IMR-90 (cell line): ENCODE results near the gene PAWR. TPM values are rescaled to one million over a fixed set of nuclear protein-coding genes. Genes with fewer than 3 reads are reported as not detected.

Source experiments
- ATAC-seq: fragments of 200-7000 bp; cut with Tn5 transposase; 2 replicates; pipeline ENCODE4 v1.9.1; 2020; ENCODE audit warnings: low read depth, mild to moderate bottlenecking, moderate library complexity
- BruUV-seq: library from RNA; stranded (reverse); fragments of 400-500 nt; replicated peaks from 2 replicates; lab custom pipeline; 2021; lab: Mats Ljungman, UMichigan
- CTCF ChIA-PET: fragments of 300-600 bp; formaldehyde crosslinking; extraction: SDS; loops from one replicate; lab custom pipeline; 2021; ENCODE audit warnings: antibody characterized with exemption; lab: Yijun Ruan, JAX
- POLR2A ChIA-PET: fragments of 300-600 bp; sonication (Branson Sonifier 250); formaldehyde crosslinking; loops from one replicate; lab custom pipeline; 2022; ENCODE audit warnings: antibody characterized with exemption; ENCODE audit not compliant: unreplicated experiment; lab: Charles Lee
- DNase-seq: peaks from one replicate; pipeline ENCODE4 v3.0.0; 2013
- H2AFZ ChIP-seq: replicated peaks from 2 replicates; pipeline ENCODE3; 2013; ENCODE audit warnings: low read length, mild to moderate bottlenecking; ENCODE audit not compliant: poor library complexity
- H2AK5ac ChIP-seq: 2 replicates; pipeline ENCODE4 v1.6.1; 2013; ENCODE audit warnings: low read depth, low read length, inconsistent platforms
- H2AK9ac ChIP-seq: replicated peaks from 2 replicates; pipeline ENCODE3; 2013; ENCODE audit warnings: mild to moderate bottlenecking, low read depth, low read length, moderate library complexity; ENCODE audit not compliant: poor library complexity
- H2BK120ac ChIP-seq: 2 replicates; pipeline ENCODE4 v1.6.1; 2013; ENCODE audit warnings: low read depth, low read length, inconsistent platforms
- H2BK15ac ChIP-seq: 3 replicates; pipeline ENCODE4 v1.6.1; 2013; ENCODE audit warnings: low read depth, low read length, inconsistent platforms
- H2BK20ac ChIP-seq: 2 replicates; pipeline ENCODE4 v1.6.1; 2013; ENCODE audit warnings: low read depth, mild to moderate bottlenecking, inconsistent platforms, low read length, moderate library complexity
- H2BK5ac ChIP-seq: 2 replicates; pipeline ENCODE4 v1.6.1; 2013; ENCODE audit warnings: mild to moderate bottlenecking, low read depth, low read length, inconsistent platforms; ENCODE audit not compliant: poor library complexity, severe bottlenecking
- H3K14ac ChIP-seq: replicated peaks from 2 replicates; pipeline ENCODE4 v1.6.1; 2013; ENCODE audit warnings: low read depth, low read length, inconsistent platforms
- H3K18ac ChIP-seq: 2 replicates; pipeline ENCODE4 v1.6.1; 2013; ENCODE audit warnings: low read depth, low read length, control low read depth
- H3K23ac ChIP-seq: 2 replicates; pipeline ENCODE4 v1.6.1; 2013; ENCODE audit warnings: low read depth, low read length, inconsistent platforms
- H3K27ac ChIP-seq: 2 replicates; pipeline ENCODE4 v1.5.1; 2013; ENCODE audit warnings: mild to moderate bottlenecking, control low read depth, low read length; ENCODE audit not compliant: insufficient read depth
- H3K27me3 ChIP-seq: 2 replicates; pipeline ENCODE4 v1.6.1; 2013; ENCODE audit warnings: low read length; ENCODE audit not compliant: control insufficient read depth, insufficient read depth
- H3K36me3 ChIP-seq: 2 replicates; pipeline ENCODE4 v1.6.1; 2013; ENCODE audit warnings: low read length, mixed read lengths; ENCODE audit not compliant: control insufficient read depth, insufficient read depth
- H3K4ac ChIP-seq: 2 replicates; pipeline ENCODE4 v1.6.1; 2013; ENCODE audit warnings: low read depth, low read length, inconsistent platforms
- H3K4me1 ChIP-seq: 2 replicates; pipeline ENCODE4 v1.6.1; 2013; ENCODE audit warnings: low read length, mixed read lengths; ENCODE audit not compliant: control insufficient read depth, insufficient read depth
- H3K4me2 ChIP-seq: 2 replicates; pipeline ENCODE4 v1.6.1; 2013; ENCODE audit warnings: low read depth, mild to moderate bottlenecking, control low read depth, low read length, moderate library complexity
- H3K4me3 ChIP-seq: 2 replicates; pipeline ENCODE4 v1.5.1; 2013; ENCODE audit warnings: low read depth, mild to moderate bottlenecking, control low read depth, low read length, moderate library complexity; ENCODE audit not compliant: insufficient read depth
- H3K56ac ChIP-seq: 2 replicates; pipeline ENCODE4 v1.6.1; 2013; ENCODE audit warnings: low read length, inconsistent platforms; ENCODE audit not compliant: insufficient read depth; ENCODE audit errors: extremely low read depth
- H3K79me1 ChIP-seq, 2 experiments: 2 replicates each; pipeline ENCODE4 v1.6.1; 2013; ENCODE audit warnings: low read length in 2 of 2, inconsistent platforms in 1 of 2, low read depth in 1 of 2
- H3K9ac ChIP-seq: 2 replicates; pipeline ENCODE4 v1.6.1; 2013; ENCODE audit warnings: low read depth, low read length, control low read depth
- H3K9me1 ChIP-seq: 2 replicates; pipeline ENCODE4 v1.6.1; 2013; ENCODE audit warnings: low read length, inconsistent platforms; ENCODE audit not compliant: insufficient read depth
- H3K9me3 ChIP-seq: 2 replicates; pipeline ENCODE4 v1.6.1; 2013; ENCODE audit warnings: low read length; ENCODE audit not compliant: control insufficient read depth, insufficient read depth
- H4K20me1 ChIP-seq: 2 replicates; pipeline ENCODE4 v1.6.1; 2013; ENCODE audit warnings: low read length, inconsistent platforms; ENCODE audit not compliant: insufficient read depth
- H4K5ac ChIP-seq: 2 replicates; pipeline ENCODE4 v1.6.1; 2013; ENCODE audit warnings: mild to moderate bottlenecking, low read depth, low read length, control low read depth
- H4K8ac ChIP-seq, 2 experiments: 2 replicates each; pipeline ENCODE4 v1.6.1; 2013; ENCODE audit warnings: low read depth in 2 of 2, low read length in 2 of 2, control low read depth in 1 of 2, inconsistent platforms in 1 of 2
- H4K91ac ChIP-seq: 2 replicates; pipeline ENCODE4 v1.6.1; 2013; ENCODE audit warnings: low read depth, low read length, inconsistent platforms; ENCODE audit not compliant: insufficient read depth
- BHLHE40 ChIP-seq: fragments of 150-350 bp; IDR thresholded peaks from 2 replicates; pipeline ENCODE4 v1.6.1; 2016; ENCODE audit warnings: mild to moderate bottlenecking, low read depth, low read length
- CEBPB ChIP-seq: IDR thresholded peaks from 2 replicates; pipeline ENCODE4 v1.6.1; 2012; ENCODE audit warnings: low read depth, low read length, improper control_type of control experiment
- CHD1 ChIP-seq: IDR thresholded peaks from 2 replicates; pipeline ENCODE4 v1.6.1; 2012; ENCODE audit warnings: low read depth, low read length, improper control_type of control experiment
- FOS ChIP-seq: fragments of 150-350 bp; IDR thresholded peaks from 2 replicates; pipeline ENCODE4 v1.6.1; 2016; ENCODE audit warnings: low read depth, low read length
- MAFK ChIP-seq: IDR thresholded peaks from 2 replicates; pipeline ENCODE4 v1.6.1; 2012; ENCODE audit warnings: low read depth, low read length, improper control_type of control experiment
- MAZ ChIP-seq: IDR thresholded peaks from 2 replicates; pipeline ENCODE4 v1.6.1; 2012; ENCODE audit warnings: low read depth, mild to moderate bottlenecking, low read length, improper control_type of control experiment, moderate library complexity, borderline replicate concordance
- MXI1 ChIP-seq: IDR thresholded peaks from 2 replicates; pipeline ENCODE4 v1.6.1; 2012; ENCODE audit warnings: low read depth, mild to moderate bottlenecking, low read length, moderate library complexity, borderline replicate concordance
- NFE2L2 ChIP-seq: fragments of 150-350 bp; IDR thresholded peaks from 2 replicates; pipeline ENCODE4 v1.6.1; 2016; ENCODE audit warnings: low read depth, mild to moderate bottlenecking, low read length
- POLR2A ChIP-seq: IDR thresholded peaks from 2 replicates; pipeline ENCODE4 v1.6.1; 2012; ENCODE audit warnings: mild to moderate bottlenecking, low read depth, low read length
- RAD21 ChIP-seq: IDR thresholded peaks from 2 replicates; pipeline ENCODE4 v1.6.1; 2012; ENCODE audit warnings: low read length, improper control_type of control experiment
- RCOR1 ChIP-seq: IDR thresholded peaks from 2 replicates; pipeline ENCODE4 v1.6.1; 2012; ENCODE audit warnings: mild to moderate bottlenecking, low read length, improper control_type of control experiment; ENCODE audit not compliant: insufficient replicate concordance
- RFX5 ChIP-seq: IDR thresholded peaks from 2 replicates; pipeline ENCODE4 v1.8.0; 2012; ENCODE audit warnings: low read depth, mild to moderate bottlenecking, low read length, moderate library complexity
- SMC3 ChIP-seq: fragments of 150-350 bp; IDR thresholded peaks from 2 replicates; pipeline ENCODE4 v1.6.1; 2016; ENCODE audit warnings: low read depth, mild to moderate bottlenecking, antibody characterized with exemption, low read length, moderate library complexity
- WGBS, 2 experiments: methylation state at CpG; one replicate each; pipeline versions ENCODE4 v1.1.5 to v1.1.7; 2013; ENCODE audit warnings: missing lambda C conversion rate in 2 of 2; ENCODE audit not compliant: insufficient read length in 1 of 2; ENCODE audit errors: extremely low coverage in 2 of 2; 5-methylcytosine and 5-hydroxymethylcytosine counted together
- dilution Hi-C: fragments of 300-500 bp; cut with HindIII; formaldehyde crosslinking; loops from one replicate; pipeline ENCODE4 v1.14.3; 2018; ENCODE audit warnings: low sequenced_read_pairs; ENCODE audit not compliant: unreplicated experiment
- in situ Hi-C: fragments of 300-500 bp; cut with MboI; formaldehyde crosslinking; loops from 3 replicates; pipeline ENCODE4 v1.14.3; 2019; ENCODE audit warnings: low sequenced_read_pairs, inconsistent platforms, mixed read lengths
- intact Hi-C: fragments of 100-400 bp; cut with micrococcal nuclease; formaldehyde crosslinking; loops from 2 replicates; pipeline ENCODE4 v1.10.0; 2022
- polyA plus RNA-seq, 3 experiments: library from polyadenylated mRNA; depleted of rRNA; stranded (reverse); fragments of >200 nt; gene quantifications; 2 replicates each; pipeline ENCODE4 v1.2.3, GENCODE V29; 2012; ENCODE audit warnings: low replicate concordance in 1 of 3
- total RNA-seq: library from RNA; depleted of rRNA; stranded (reverse); fragments of >200 nt; gene quantifications from 2 replicates; pipeline ENCODE4 v1.2.3, GENCODE V29; 2012
- TF ChIP-seq, protein P1 (sequence below): fragments of 150-350 bp; IDR thresholded peaks from 2 replicates; pipeline ENCODE4 v1.6.1; 2017; ENCODE audit warnings: mild to moderate bottlenecking, antibody characterized with exemption, low read length, low read depth
- TF ChIP-seq, protein P2 (sequence below): fragments of 150-350 bp; IDR thresholded peaks from 2 replicates; pipeline ENCODE4 v1.6.1; 2016; ENCODE audit warnings: low read depth, mild to moderate bottlenecking, low read length, moderate library complexity, borderline replicate concordance
- TF ChIP-seq, protein P3 (sequence below): conservative IDR thresholded peaks from 2 replicates; pipeline ENCODE4 v1.5.1; 2012; ENCODE audit warnings: mild to moderate bottlenecking, low read depth, low read length, improper control_type of control experiment

The PAWR gene
- total and polyA plus RNA-seq, 2 of the 4 experiments (the other 2 are of a cell fraction), result 13.2 to 13.6 TPM

GRCh38 chr12:79535751-79536150 is 155.0 kb downstream of the PAWR start:
- no peak overlapping the region for H3K56ac ChIP-seq
- H3K9ac ChIP-seq, result no peak overlapping the region
- no peak overlapping the region for H2BK20ac ChIP-seq
- peaks cover 5% of the 10 kb centered on the region for H3K4me1 ChIP-seq
- no peak overlapping the region for H3K27ac ChIP-seq
- WGBS, 2 experiments, result no CpG with 5 or more reads among the region's 2 CpGs
- ATAC-seq (no peak), DNase-seq (no peak)
- H2BK15ac ChIP-seq, result no peak overlapping the region
- dilution Hi-C loops (no loop called here), in situ Hi-C loops (loop anchor here (5.0 kb wide), 1 partner anchor 93 kb away; no protein-coding TSS in a partner anchor), intact Hi-C loops (no loop called here)
- H3K36me3 ChIP-seq, result no peaks in the 10 kb centered on the region
- no peak for TF ChIP-seq RAD21
- no peak for TF ChIP-seq CEBPB
- no peak for TF ChIP-seq NFE2L2
- no peak for TF ChIP-seq CHD1
- TF ChIP-seq POLR2A, result no peak
- no peak for TF ChIP-seq RFX5
- TF ChIP-seq, protein P1, sequence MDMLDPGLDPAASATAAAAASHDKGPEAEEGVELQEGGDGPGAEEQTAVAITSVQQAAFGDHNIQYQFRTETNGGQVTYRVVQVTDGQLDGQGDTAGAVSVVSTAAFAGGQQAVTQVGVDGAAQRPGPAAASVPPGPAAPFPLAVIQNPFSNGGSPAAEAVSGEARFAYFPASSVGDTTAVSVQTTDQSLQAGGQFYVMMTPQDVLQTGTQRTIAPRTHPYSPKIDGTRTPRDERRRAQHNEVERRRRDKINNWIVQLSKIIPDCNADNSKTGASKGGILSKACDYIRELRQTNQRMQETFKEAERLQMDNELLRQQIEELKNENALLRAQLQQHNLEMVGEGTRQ, result no peak
- TF ChIP-seq MXI1, result no peak
- TF ChIP-seq SMC3, result no peak
- no peak for TF ChIP-seq RCOR1
- TF ChIP-seq, protein P2, sequence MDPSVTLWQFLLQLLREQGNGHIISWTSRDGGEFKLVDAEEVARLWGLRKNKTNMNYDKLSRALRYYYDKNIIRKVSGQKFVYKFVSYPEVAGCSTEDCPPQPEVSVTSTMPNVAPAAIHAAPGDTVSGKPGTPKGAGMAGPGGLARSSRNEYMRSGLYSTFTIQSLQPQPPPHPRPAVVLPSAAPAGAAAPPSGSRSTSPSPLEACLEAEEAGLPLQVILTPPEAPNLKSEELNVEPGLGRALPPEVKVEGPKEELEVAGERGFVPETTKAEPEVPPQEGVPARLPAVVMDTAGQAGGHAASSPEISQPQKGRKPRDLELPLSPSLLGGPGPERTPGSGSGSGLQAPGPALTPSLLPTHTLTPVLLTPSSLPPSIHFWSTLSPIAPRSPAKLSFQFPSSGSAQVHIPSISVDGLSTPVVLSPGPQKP, result no peak
- no peak for TF ChIP-seq MAZ
- TF ChIP-seq, protein P3, sequence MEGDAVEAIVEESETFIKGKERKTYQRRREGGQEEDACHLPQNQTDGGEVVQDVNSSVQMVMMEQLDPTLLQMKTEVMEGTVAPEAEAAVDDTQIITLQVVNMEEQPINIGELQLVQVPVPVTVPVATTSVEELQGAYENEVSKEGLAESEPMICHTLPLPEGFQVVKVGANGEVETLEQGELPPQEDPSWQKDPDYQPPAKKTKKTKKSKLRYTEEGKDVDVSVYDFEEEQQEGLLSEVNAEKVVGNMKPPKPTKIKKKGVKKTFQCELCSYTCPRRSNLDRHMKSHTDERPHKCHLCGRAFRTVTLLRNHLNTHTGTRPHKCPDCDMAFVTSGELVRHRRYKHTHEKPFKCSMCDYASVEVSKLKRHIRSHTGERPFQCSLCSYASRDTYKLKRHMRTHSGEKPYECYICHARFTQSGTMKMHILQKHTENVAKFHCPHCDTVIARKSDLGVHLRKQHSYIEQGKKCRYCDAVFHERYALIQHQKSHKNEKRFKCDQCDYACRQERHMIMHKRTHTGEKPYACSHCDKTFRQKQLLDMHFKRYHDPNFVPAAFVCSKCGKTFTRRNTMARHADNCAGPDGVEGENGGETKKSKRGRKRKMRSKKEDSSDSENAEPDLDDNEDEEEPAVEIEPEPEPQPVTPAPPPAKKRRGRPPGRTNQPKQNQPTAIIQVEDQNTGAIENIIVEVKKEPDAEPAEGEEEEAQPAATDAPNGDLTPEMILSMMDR, result no peak
- TF ChIP-seq MAFK, result no peak
- TF ChIP-seq BHLHE40, result no peak
- no peak for TF ChIP-seq FOS
- ChIA-PET CTCF (no interaction called here), POLR2A (no interaction called here)
- no peak overlapping the region for H3K4me2 ChIP-seq
- H3K9me3 ChIP-seq, result no peaks in the 10 kb centered on the region
- no peak overlapping the region for H4K91ac ChIP-seq
- no peak overlapping the region for H3K4me3 ChIP-seq
- no peak overlapping the region for H2BK5ac ChIP-seq
- H3K23ac ChIP-seq, result no peak overlapping the region
- H3K27me3 ChIP-seq, result no peaks in the 10 kb centered on the region
- no peak overlapping the region for H3K14ac ChIP-seq
- H3K9me1 ChIP-seq, result no peaks in the 10 kb centered on the region
- H3K18ac ChIP-seq, result no peak overlapping the region
- H4K8ac ChIP-seq, result no peak overlapping the region
- H2AK9ac ChIP-seq, result no peak overlapping the region
- no peak overlapping the region for H3K4ac ChIP-seq
- H2AFZ ChIP-seq, result no peak overlapping the region
- H4K20me1 ChIP-seq, result no peaks in the 10 kb centered on the region
- H2AK5ac ChIP-seq, result no peak overlapping the region
- no peak overlapping the region for H4K5ac ChIP-seq
- no TSS peak for BruUV-seq
- H2BK120ac ChIP-seq, result no peak overlapping the region
- H3K79me1 ChIP-seq, result no peaks in the 10 kb centered on the region
